Measurements from ENCODE around the gene SP6.

Gene SP6

DNA sequence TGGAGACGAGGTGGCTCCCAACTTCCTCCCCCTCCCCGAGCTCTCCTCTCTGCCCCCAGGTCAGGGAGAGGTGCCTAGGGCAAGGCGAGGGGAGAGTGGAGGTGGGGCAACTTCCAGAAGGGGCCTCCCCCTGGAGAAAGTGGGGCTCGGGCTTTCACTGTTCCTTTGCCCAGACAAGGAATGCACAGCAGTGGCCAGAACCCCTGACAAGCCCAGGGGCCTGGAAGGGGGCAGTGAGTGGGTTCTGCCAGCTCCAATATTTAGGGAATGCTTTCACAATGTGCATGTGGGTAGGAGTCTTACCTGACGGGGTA is 33.4 kb upstream of the SP6 start:
- Histone ChIP-seq H3K79me2 (ENCODE audit: insufficient read depth, low read length) (no peaks in the 10 kb centered on the region), H3K4me3 (ENCODE audit: insufficient read depth, low read length, poor library complexity, severe bottlenecking) (no peak overlapping the region), H2AFZ (ENCODE audit: low read depth, low read length, severe bottlenecking) (no peak overlapping the region), H3K9ac (ENCODE audit: low read length) (no peak overlapping the region), H3K9me3 (ENCODE audit: insufficient read depth, low read length) (no peaks in the 10 kb centered on the region), H3K27me3 (ENCODE audit: low read length) (no peaks in the 10 kb centered on the region), H3F3A (ENCODE audit: insufficient read depth) (no peaks in the 10 kb centered on the region), H3K27ac (ENCODE audit: low read depth, low read length) (no peak overlapping the region), H3K36me3 (ENCODE audit: low read length) (no peaks in the 10 kb centered on the region), H3K4me2 (ENCODE audit: low read depth, low read length, poor library complexity, severe bottlenecking) (no peak overlapping the region), H3K9me2 (replicated peaks; ENCODE audit: insufficient read depth, low read length) (no peaks in the 10 kb centered on the region), H4K20me1 (ENCODE audit: low read depth, low read length) (no peaks in the 10 kb centered on the region)
- TF ChIP-seq EZH2phosphoT487 (conservative IDR thresholded peaks at IDR 0.05; ENCODE audit: low read length): no peak
- no peak for TF ChIP-seq CTCF (IDR thresholded peaks at IDR 0.05; ENCODE audit: insufficient read depth, low read length, poor library complexity, severe bottlenecking)

- TF ChIP-seq EZH2phosphoT487 (conservative IDR thresholded peaks at IDR 0.05; ENCODE audit: low read length): no peak
- TF ChIP-seq CTCF (IDR thresholded peaks at IDR 0.05; ENCODE audit: insufficient read depth, low read length, poor library complexity, severe bottlenecking): no peak
- Histone ChIP-seq H2AFZ (ENCODE audit: low read depth, low read length, severe bottlenecking) (no peak overlapping the region), H3K9ac (ENCODE audit: low read length) (no peak overlapping the region), H3K9me3 (ENCODE audit: insufficient read depth, low read length) (no peaks in the 10 kb centered on the region), H4K20me1 (ENCODE audit: low read depth, low read length) (no peaks in the 10 kb centered on the region), H3K79me2 (ENCODE audit: insufficient read depth, low read length) (no peaks in the 10 kb centered on the region), H3K4me2 (ENCODE audit: low read depth, low read length, poor library complexity, severe bottlenecking) (no peak overlapping the region), H3K36me3 (ENCODE audit: low read length) (no peaks in the 10 kb centered on the region), H3K9me2 (replicated peaks; ENCODE audit: insufficient read depth, low read length) (no peaks in the 10 kb centered on the region), H3K27me3 (ENCODE audit: low read length) (no peaks in the 10 kb centered on the region), H3K27ac (ENCODE audit: low read depth, low read length) (no peak overlapping the region), H3F3A (ENCODE audit: insufficient read depth) (no peaks in the 10 kb centered on the region), H3K4me3 (ENCODE audit: insufficient read depth, low read length, poor library complexity, severe bottlenecking) (no peak overlapping the region)
Measured at GRCh38 chr17:47883589-47884426, 32.8 kb upstream of the SP6 start.

GRCh38 chr17:47882695-47883588 is 32.0 kb upstream of the SP6 start:
- Histone ChIP-seq H3K9me2 (replicated peaks; ENCODE audit: insufficient read depth, low read length) (no peaks in the 10 kb centered on the region), H3K9ac (ENCODE audit: low read length) (no peak overlapping the region), H3F3A (ENCODE audit: insufficient read depth) (no peaks in the 10 kb centered on the region), H3K4me2 (ENCODE audit: low read depth, low read length, poor library complexity, severe bottlenecking) (no peak overlapping the region), H2AFZ (ENCODE audit: low read depth, low read length, severe bottlenecking) (no peak overlapping the region), H4K20me1 (ENCODE audit: low read depth, low read length) (no peaks in the 10 kb centered on the region), H3K9me3 (ENCODE audit: insufficient read depth, low read length) (no peaks in the 10 kb centered on the region), H3K79me2 (ENCODE audit: insufficient read depth, low read length) (no peaks in the 10 kb centered on the region), H3K27me3 (ENCODE audit: low read length) (no peaks in the 10 kb centered on the region), H3K4me3 (ENCODE audit: insufficient read depth, low read length, poor library complexity, severe bottlenecking) (no peak overlapping the region), H3K27ac (ENCODE audit: low read depth, low read length) (no peak overlapping the region), H3K36me3 (ENCODE audit: low read length) (no peaks in the 10 kb centered on the region)
- TF ChIP-seq EZH2phosphoT487 (conservative IDR thresholded peaks at IDR 0.05; ENCODE audit: low read length): no peak
- no peak for TF ChIP-seq CTCF (IDR thresholded peaks at IDR 0.05; ENCODE audit: insufficient read depth, low read length, poor library complexity, severe bottlenecking)
